Keratinocyte (primary cell): ENCODE results near the gene ALDOB. TPM values are rescaled to one million over a fixed set of nuclear protein-coding genes. Genes with fewer than 3 reads are reported as not detected.

ENCODE experiments used
- DNase-seq: peaks from one replicate; pipeline ENCODE4 v3.0.0-alpha.2; 2011; ENCODE audit warnings: low read depth, missing footprints, low spot score
- FAIRE-seq: peaks from 2 replicates; lab custom pipeline; 2011; peaks lifted over from hg19 to GRCh38; lab: Jason Lieb, UNC
- H2AFZ ChIP-seq: 2 replicates; pipeline ENCODE4 v1.6.0; 2012; ENCODE audit warnings: low read length, control low read depth, inconsistent platforms; ENCODE audit not compliant: control insufficient read depth
- H3K27ac ChIP-seq: 2 replicates; pipeline ENCODE4 v1.5.1; 2011; ENCODE audit warnings: low read length; ENCODE audit not compliant: control insufficient read depth, insufficient read depth
- H3K27me3 ChIP-seq: 3 replicates; pipeline ENCODE4 v1.6.0; 2011; ENCODE audit warnings: low read length; ENCODE audit not compliant: control insufficient read depth, insufficient read depth; ENCODE audit errors: extremely low read depth
- H3K36me3 ChIP-seq, 2 experiments: 2 replicates in 1 of 2; 3 replicates in 1 of 2; pipeline ENCODE4 v1.5.1; 2011; ENCODE audit warnings: low read length in 2 of 2, mild to moderate bottlenecking in 1 of 2; ENCODE audit not compliant: control insufficient read depth in 2 of 2, insufficient read depth in 2 of 2; ENCODE audit errors: extremely low read depth in 1 of 2
- H3K4me1 ChIP-seq: 3 replicates; pipeline ENCODE4 v1.5.1; 2011; ENCODE audit warnings: low read length; ENCODE audit not compliant: control insufficient read depth, insufficient read depth; ENCODE audit errors: extremely low read depth
- H3K4me2 ChIP-seq: 3 replicates; pipeline ENCODE4 v1.6.0; 2011; ENCODE audit warnings: low read depth, low read length; ENCODE audit not compliant: control insufficient read depth, insufficient read depth; ENCODE audit errors: extremely low read depth
- H3K4me3 ChIP-seq, 3 experiments: fragments of 200-600 bp in 1 of 3; sonication (generic) in 1 of 3; 2 replicates in 2 of 3; 3 replicates in 1 of 3; pipeline ENCODE4 v1.5.1; 2011 to 2016; ENCODE audit warnings: low read length in 3 of 3, mild to moderate bottlenecking in 3 of 3, control low read depth in 2 of 3, inconsistent platforms in 1 of 3, low read depth in 1 of 3, mixed read lengths in 1 of 3, mixed run types in 1 of 3, moderate library complexity in 1 of 3; ENCODE audit not compliant: control insufficient read depth in 2 of 3, insufficient read depth in 2 of 3; ENCODE audit errors: extremely low read depth in 1 of 3
- H3K79me2 ChIP-seq: 2 replicates; pipeline ENCODE4 v1.6.0; 2012; ENCODE audit warnings: low read length; ENCODE audit not compliant: control insufficient read depth, insufficient read depth
- H3K9ac ChIP-seq: 3 replicates; pipeline ENCODE4 v1.6.0; 2011; ENCODE audit warnings: low read length; ENCODE audit not compliant: control insufficient read depth, insufficient read depth; ENCODE audit errors: extremely low read depth
- H3K9me1 ChIP-seq: 3 replicates; pipeline ENCODE4 v1.6.0; 2011; ENCODE audit warnings: low read length; ENCODE audit not compliant: control insufficient read depth, insufficient read depth; ENCODE audit errors: extremely low read depth
- H3K9me3 ChIP-seq: 2 replicates; pipeline ENCODE4 v1.5.1; 2012; ENCODE audit warnings: low read depth, low read length; ENCODE audit not compliant: control insufficient read depth
- H4K20me1 ChIP-seq: 3 replicates; pipeline ENCODE4 v1.6.0; 2011; ENCODE audit warnings: low read length; ENCODE audit not compliant: control insufficient read depth, insufficient read depth; ENCODE audit errors: extremely low read depth
- EZH2 ChIP-seq: IDR thresholded peaks from one replicate; pipeline ENCODE4 v1.6.1; 2012; ENCODE audit warnings: inconsistent platforms, mild to moderate bottlenecking, low read length, moderate library complexity
- dilution Hi-C: fragments of 300-500 bp; cut with MboI; formaldehyde crosslinking; loops from one replicate; pipeline ENCODE4 v1.7.0; 2020; ENCODE audit warnings: low sequenced_read_pairs; ENCODE audit not compliant: extremely low pct_ligation_motif_present
- polyA plus RNA-seq, 5 experiments: library from polyadenylated mRNA; depleted of rRNA in 3 of 5; stranded (reverse) in 3 of 5; stranded (forward) in 1 of 5; unstranded in 1 of 5; fragments of >200 nt; gene quantifications; 1 replicate in 1 of 5; 2 replicates in 3 of 5; 3 replicates in 1 of 5; pipeline versions ENCODE4 v1.2.1 to v1.2.3, GENCODE V29; 2011 to 2012; ENCODE audit warnings: missing spikeins in 2 of 5, low read depth in 1 of 5, low replicate concordance in 1 of 5
- TF ChIP-seq, protein P1 (sequence below), 3 experiments: IDR thresholded peaks in 1 of 3; conservative IDR thresholded peaks in 1 of 3; optimal IDR thresholded peaks in 1 of 3; 2 replicates in 2 of 3; 3 replicates in 1 of 3; pipeline versions ENCODE3 to v1.5.1; 2011; ENCODE audit warnings: low read length in 3 of 3, mild to moderate bottlenecking in 3 of 3, moderate library complexity in 2 of 3, control low read depth in 1 of 3, inconsistent platforms in 1 of 3; ENCODE audit not compliant: insufficient read depth in 2 of 3; ENCODE audit errors: extremely low read depth in 1 of 3

The ALDOB gene
- polyA plus RNA-seq, 1 donor (not counting 4 experiments of a cell fraction or from before 2014, with no cell fraction given), result not detected

GRCh38 chr9:101381118-101381517 is 54.5 kb downstream of the ALDOB start:
- TF ChIP-seq, protein P1, sequence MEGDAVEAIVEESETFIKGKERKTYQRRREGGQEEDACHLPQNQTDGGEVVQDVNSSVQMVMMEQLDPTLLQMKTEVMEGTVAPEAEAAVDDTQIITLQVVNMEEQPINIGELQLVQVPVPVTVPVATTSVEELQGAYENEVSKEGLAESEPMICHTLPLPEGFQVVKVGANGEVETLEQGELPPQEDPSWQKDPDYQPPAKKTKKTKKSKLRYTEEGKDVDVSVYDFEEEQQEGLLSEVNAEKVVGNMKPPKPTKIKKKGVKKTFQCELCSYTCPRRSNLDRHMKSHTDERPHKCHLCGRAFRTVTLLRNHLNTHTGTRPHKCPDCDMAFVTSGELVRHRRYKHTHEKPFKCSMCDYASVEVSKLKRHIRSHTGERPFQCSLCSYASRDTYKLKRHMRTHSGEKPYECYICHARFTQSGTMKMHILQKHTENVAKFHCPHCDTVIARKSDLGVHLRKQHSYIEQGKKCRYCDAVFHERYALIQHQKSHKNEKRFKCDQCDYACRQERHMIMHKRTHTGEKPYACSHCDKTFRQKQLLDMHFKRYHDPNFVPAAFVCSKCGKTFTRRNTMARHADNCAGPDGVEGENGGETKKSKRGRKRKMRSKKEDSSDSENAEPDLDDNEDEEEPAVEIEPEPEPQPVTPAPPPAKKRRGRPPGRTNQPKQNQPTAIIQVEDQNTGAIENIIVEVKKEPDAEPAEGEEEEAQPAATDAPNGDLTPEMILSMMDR (optimal IDR thresholded peaks at IDR 0.05 in 1 of 3, IDR thresholded peaks at IDR 0.05 in 1 of 3, conservative IDR thresholded peaks at IDR 0.05 in 1 of 3; ENCODE audit: extremely low read depth in 1 of 3, insufficient read depth in 2 of 3, low read length in 3 of 3), result no peak
- TF ChIP-seq EZH2, result no peak
- H3K27me3 ChIP-seq, result no peaks in the 10 kb centered on the region
- no peak overlapping the region for H3K4me3 ChIP-seq
- H3K9ac ChIP-seq, result no peak overlapping the region
- H3K9me3 ChIP-seq, result no peaks in the 10 kb centered on the region
- no peak overlapping the region for H3K4me2 ChIP-seq
- H4K20me1 ChIP-seq, result no peaks in the 10 kb centered on the region
- H3K27ac ChIP-seq, result no peak overlapping the region
- no peaks in the 10 kb centered on the region for H3K36me3 ChIP-seq
- DNase-seq, result no peak
- no peak for FAIRE-seq
- peaks cover 17% of the 10 kb centered on the region for H3K4me1 ChIP-seq
- dilution Hi-C loops, result no loop called here
- no peak overlapping the region for H2AFZ ChIP-seq
- no peaks in the 10 kb centered on the region for H3K9me1 ChIP-seq
- H3K79me2 ChIP-seq, result no peaks in the 10 kb centered on the region

GRCh38 chr9:101380295-101380694 is 55.3 kb downstream of the ALDOB start:
- no peaks in the 10 kb centered on the region for H3K79me2 ChIP-seq
- no peak overlapping the region for H3K27ac ChIP-seq
- peak overlapping the region; percentile 40 for H2AFZ ChIP-seq
- DNase-seq (no peak), FAIRE-seq (peak; percentile 39)
- TF ChIP-seq EZH2, result no peak
- TF ChIP-seq, protein P1 (optimal IDR thresholded peaks at IDR 0.05 in 1 of 3, IDR thresholded peaks at IDR 0.05 in 1 of 3, conservative IDR thresholded peaks at IDR 0.05 in 1 of 3; ENCODE audit: extremely low read depth in 1 of 3, insufficient read depth in 2 of 3, low read length in 3 of 3), result no peak
- H3K9me1 ChIP-seq, result no peaks in the 10 kb centered on the region
- no peaks in the 10 kb centered on the region for H3K36me3 ChIP-seq
- H3K4me2 ChIP-seq, result no peak overlapping the region
- no peaks in the 10 kb centered on the region for H3K27me3 ChIP-seq
- no peaks in the 10 kb centered on the region for H4K20me1 ChIP-seq
- peaks cover 18% of the 10 kb centered on the region for H3K4me1 ChIP-seq
- no peak overlapping the region for H3K9ac ChIP-seq
- dilution Hi-C loops, result no loop called here
- H3K4me3 ChIP-seq, result no peak overlapping the region
- no peaks in the 10 kb centered on the region for H3K9me3 ChIP-seq
